ENCODE results near the gene IGFL3.

Gene IGFL3

GRCh38 chr19:46076031-46076880, 48.2 kb downstream of the IGFL3 start:
- no peak for DNase-seq

- no peak for DNase-seq
These were observed 51.1 kb downstream of the IGFL3 start for GRCh38 chr19:46073268-46073922.
